Measurements from ENCODE around the gene VIT. TPM values are rescaled to one million over a fixed set of nuclear protein-coding genes. Genes with fewer than 3 reads are reported as not detected.
A peak's percentile ranks its signal among the peaks of the same experiment; 100 is the strongest.
"Not testable (repeated sequence)": the region's sequence is repeated elsewhere in the genome, so short reads cannot be mapped to it uniquely, and the experiment has no call there.

VIT gene
- total RNA-seq, 1 donor = not detected

DNA sequence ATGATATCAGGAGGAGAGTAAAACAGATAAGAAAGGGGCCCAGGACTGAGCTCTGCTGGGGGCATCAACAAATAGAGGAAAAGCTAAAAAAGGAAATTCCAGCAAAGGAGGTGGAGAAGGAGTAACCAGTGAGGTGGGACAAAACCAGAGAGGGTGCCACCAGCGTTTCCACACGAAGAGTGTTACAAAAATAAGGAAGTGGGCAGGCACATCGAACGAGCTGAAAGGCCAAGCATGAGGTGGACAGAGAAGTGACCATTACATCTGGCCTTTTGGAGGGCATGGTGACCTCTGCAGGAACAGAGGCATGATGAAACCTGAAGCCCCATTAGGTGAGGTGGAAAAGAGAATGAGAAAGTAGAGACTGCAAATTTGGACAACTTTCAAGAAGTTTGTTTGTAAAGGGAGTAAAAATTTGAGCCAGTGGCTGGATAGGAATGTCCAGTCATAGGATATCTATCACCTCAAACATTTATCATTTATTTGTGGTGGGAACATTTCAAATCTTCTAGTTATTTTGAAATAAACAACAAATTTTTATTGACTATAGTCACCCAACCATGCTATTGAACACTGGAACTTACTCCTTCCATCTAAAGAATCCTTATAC lies 18.4 kb upstream of the VIT start:
- no peak for DNase-seq (ENCODE audit: low read depth in 2 of 3, low spot score in 2 of 3)

- DNase-seq (ENCODE audit: low read depth in 2 of 3, low spot score in 2 of 3) = no peak
Observed at GRCh38 chr2:36678856-36679255, 17.7 kb upstream of the VIT start.

GRCh38 chr2:36680012-36680411 lies 16.5 kb upstream of the VIT start:
- DNase-seq (ENCODE audit: low read depth in 2 of 3, low spot score in 2 of 3) = peak in 2 of 3 donors; percentile 17 to 66

DNA sequence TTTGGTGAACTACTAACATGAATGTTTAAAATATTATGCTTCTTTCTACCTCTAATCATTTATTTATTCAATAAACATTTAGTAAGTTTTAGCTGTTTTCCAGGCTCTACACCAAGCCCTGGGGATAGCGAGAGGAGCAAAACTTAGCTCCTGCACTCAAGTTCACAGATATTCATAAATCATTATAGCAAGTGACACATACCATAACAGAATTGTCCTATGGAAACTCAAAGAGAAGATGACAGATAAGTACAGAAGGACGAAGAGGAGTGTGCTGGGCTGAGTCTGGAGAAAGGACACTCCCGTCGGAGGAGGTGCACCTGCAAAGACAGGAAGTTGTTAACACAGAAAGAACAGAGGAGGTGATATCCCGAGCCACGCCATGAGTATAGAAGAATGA lies 13.9 kb upstream of the VIT start:
- DNase-seq (ENCODE audit: low read depth in 2 of 3, low spot score in 2 of 3) = no peak

GRCh38 chr2:36683002-36683401 lies 13.5 kb upstream of the VIT start:
- no peak for DNase-seq (ENCODE audit: low read depth in 2 of 3, low spot score in 2 of 3)

GRCh38 chr2:36688291-36688690 lies 8.2 kb upstream of the VIT start:
- not testable (repeated sequence) for DNase-seq (ENCODE audit: low read depth in 2 of 3, low spot score in 2 of 3)

DNA sequence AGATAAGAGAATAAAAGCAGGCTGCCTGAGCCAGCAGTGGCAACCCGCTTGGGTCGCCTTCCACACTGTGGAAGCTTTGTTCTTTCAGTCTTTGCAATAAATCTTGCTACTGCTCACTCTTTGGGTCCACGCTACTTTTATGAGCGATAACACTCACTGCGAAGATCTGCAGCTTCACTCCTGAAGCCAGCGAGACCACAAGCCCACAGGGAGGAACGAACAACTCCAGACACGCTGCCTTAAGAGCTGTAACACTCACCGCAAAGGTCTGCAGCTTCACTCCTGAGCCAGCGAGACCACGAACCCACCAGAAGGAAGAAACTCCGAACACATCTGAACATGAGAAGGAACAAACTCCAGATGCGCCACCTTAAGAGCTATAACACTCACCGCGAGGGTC lies 7.5 kb upstream of the VIT start:
- not testable (repeated sequence) for DNase-seq (ENCODE audit: low read depth in 2 of 3, low spot score in 2 of 3)

DNA sequence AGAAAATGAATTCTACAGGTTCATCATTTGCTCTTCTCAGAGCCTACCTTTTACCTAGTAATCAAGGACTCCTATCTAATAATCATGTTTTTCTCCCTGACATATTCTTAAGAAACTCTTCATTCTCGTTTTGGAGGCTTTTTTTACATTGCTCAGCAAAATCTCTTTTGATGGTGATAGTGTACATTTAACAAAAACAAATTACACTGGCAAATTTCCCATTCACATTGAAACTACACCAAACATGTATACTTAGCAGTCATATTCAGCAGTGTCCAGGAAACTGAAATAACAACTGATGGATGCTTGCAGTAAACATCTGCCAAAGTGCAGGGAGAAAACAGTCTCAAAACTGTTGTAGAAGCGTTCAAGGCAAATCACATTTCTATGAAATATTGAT lies 4.4 kb upstream of the VIT start:
- DNase-seq (ENCODE audit: low read depth in 2 of 3, low spot score in 2 of 3) = no peak

GRCh38 chr2:36693825-36694224 lies 2.7 kb upstream of the VIT start:
- no peak for DNase-seq (ENCODE audit: low read depth in 2 of 3, low spot score in 2 of 3)

DNA sequence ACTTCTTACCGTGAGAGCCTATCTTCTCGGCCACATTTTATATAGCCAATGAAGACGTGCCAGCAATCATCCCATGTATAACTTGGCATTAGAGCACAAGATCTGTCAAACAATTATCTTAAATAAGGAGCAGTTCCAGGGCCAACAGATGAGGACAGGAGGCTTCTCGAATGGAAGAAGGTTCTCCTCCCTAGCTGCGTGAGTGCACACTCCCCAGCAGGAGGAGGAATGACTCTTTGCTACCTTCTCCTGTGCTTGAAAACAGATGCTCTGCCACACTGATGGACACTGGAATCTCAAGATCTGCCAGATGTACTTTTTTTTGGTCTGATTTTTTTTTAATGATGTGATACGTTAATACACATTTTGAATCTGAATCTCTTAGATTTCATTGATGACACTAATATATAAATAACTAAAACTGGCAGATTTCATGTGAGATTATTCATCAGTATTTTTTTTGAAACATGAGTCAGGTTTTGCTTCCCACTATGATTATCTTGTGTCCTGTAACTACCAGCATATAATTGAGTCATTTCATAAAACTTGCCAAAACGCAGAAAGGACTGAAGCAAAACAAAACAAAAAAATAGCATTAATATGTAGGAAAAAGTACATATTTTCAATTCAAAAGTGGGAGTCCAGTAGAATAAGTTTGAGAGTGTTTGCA lies 626 bp upstream of the VIT start:
- DNase-seq (ENCODE audit: low read depth in 2 of 3, low spot score in 2 of 3) = no peak

DNA sequence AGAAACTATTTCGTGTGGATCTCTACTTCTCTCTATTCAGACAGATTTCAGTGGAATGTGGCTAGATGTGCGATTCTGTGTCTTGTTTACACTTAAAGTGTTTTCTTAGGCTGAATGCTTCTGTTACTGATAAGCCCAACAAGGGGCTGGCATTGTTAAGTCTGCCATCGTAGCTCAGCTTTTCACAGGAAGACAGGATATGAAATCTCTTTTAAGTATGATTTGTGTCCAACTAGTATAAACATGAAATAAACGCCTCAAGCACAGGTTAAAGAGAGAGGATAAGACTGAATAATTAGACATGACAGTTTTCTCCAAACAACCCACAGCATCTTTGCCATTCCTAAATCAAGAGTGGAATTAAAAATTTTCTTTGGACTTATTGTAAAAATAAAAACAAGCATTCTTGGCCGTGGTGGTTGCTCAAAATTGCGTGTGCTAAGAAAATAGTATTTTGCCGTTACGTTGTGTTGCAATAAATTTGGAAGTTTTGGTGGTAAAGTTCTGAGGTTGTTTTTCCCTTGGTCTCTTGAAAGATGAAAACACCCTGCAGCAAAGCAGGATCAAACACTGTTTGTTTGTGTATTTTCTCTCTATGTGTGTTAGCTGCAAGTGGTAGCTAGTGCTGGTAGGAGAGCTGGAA lies 1.0 kb downstream of the VIT start:
- no peak for DNase-seq (ENCODE audit: low read depth in 2 of 3, low spot score in 2 of 3)

DNA sequence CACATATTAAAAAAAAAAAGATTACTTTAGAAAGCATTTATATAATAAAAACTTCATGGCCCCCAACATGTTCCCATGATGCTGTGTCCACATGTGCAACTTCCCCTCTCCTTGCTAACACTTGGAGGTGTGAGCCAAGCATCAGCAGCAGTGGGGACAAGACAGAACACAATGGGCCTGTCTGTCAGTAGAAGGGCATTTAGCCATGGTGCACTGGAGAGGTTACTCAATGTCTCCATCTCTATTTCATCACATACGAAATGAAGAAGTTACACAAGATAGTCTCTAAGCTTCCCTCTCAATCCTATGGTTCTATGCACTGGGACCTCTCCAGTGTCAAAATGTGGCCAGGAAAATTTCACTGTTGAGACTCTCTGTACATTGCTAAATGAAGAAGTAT lies 2.5 kb downstream of the VIT start:
- DNase-seq (ENCODE audit: low read depth in 2 of 3, low spot score in 2 of 3) = no peak

DNA sequence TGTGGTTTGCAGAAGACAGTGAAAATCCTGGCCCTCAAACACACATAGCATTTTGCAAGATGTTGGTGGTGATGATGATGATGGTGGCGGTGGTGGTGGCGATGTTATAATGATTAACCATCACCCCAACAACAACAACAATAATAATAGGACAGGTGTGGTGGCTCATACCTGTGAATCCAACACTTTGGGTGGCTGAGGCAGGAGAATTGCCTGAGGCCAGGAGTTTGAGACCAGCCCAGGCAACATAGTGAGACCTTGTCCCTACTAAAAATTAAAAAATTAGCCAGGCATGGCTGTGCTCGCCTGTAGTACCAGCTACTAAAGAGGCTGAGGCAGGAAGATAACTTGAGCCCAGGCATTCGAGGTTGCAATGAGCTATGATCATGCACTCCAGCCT lies 3.8 kb downstream of the VIT start:
- DNase-seq (ENCODE audit: low read depth in 2 of 3, low spot score in 2 of 3) = no peak

DNA sequence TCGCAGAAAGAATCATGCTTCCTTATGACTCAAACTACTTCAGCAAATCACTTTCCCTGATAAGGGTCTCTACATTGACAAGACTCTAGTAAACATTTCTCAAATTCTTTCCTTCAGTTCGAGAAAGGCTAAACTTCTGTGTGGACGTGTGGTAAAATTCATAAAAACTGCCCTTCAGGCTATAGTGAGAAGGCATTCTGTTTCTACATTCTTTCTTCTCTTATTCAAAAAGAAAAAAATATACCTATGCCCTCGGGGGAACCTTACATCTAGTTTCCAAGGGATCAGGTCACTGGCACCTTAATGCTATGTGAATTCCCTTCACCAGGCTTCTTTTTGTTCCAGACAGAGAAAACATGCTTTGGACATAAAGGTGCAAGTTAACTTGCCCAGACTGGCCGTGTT lies 4.9 kb downstream of the VIT start:
- no peak for DNase-seq (ENCODE audit: low read depth in 2 of 3, low spot score in 2 of 3)

DNA sequence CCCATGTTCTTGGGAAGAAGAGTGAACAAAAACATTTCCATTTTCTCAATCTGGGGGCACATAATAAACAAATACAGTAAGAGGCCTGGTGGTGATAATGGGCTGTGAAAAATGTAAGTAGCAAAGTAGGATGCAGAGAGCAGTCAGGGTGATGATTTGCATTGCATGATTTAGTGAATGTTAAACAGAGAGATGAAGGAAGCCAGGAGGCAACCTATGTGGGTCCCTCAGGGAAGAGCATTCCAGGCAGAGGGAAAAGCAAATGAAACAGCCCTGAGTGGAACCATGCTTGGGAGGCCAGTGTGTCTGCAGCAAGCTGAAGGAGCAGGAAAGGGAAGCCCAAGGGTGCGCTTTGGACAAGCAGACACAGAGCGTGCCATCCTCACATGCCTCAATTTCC lies 5.4 kb downstream of the VIT start:
- no peak for DNase-seq (ENCODE audit: low read depth in 2 of 3, low spot score in 2 of 3)

GRCh38 chr2:36702781-36703180 lies 6.3 kb downstream of the VIT start:
- DNase-seq (ENCODE audit: low read depth in 2 of 3, low spot score in 2 of 3) = no peak

DNA sequence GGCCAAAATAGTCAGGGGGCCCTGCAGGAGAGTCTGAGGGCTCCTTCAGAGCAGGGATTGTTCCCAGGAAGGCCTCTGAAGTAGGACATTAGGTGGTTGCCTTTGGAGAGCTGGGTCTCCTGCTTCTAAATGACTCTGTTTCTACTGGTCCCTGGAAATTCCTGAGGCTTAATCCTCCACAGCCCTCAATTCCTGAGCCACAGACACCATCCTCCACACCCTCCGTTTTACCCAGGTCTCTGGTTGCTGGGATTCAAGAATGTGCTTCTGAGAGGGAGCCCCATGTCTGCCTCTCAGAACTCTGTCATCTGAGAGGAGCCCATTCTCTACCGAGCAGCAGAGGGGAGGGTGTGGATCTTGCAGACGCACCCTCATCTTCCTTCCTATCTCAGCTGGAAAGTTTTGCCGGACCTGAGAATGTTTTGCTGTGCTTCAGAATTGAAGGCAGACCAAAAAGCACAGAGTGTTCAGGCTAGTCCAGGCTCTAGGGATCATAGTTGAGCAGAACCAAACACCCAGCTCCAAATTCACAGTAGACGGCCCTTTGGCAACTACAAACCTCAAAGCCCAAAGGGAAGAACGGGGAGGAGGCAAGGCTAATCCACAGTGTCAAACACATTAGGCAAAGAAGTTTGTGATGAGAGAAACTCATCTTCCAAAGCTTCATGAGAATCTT lies 8.1 kb downstream of the VIT start:
- no peak for DNase-seq (ENCODE audit: low read depth in 2 of 3, low spot score in 2 of 3)

DNA sequence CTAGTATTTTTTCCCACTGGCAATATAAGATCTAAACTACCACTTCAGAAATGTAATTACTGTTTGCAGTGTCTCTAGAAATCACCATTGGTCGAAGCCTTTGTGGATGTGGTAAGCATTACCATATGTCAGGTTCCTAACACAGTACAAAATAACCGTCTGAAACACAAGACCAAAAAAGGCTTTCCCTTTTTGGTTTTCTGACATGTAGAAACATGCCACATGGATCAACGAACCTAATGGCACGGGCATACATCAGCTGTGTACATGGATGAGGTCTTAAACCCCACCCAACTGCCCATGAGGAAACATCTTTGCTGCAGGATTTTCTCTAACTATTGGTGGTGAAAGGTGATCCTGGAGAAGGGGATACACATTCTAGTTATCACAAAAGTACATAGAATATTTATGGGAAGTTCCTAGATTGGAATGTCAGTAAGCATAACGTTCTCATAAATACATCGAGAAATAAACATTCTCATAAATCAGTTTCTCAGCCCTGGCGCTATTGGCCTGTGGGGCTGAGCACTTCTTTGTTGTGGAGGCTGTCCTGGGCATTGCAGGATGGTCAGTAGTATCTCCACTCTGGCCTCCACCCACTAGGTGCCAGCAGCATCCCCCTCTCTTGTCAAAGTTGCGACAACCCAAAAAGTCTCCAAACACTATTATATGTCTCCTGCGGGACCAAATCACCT lies 9.0 kb downstream of the VIT start:
- no peak for DNase-seq (ENCODE audit: low read depth in 2 of 3, low spot score in 2 of 3)

- DNase-seq (ENCODE audit: low read depth in 2 of 3, low spot score in 2 of 3) = no peak
Observed at GRCh38 chr2:36706021-36706876, 9.7 kb downstream of the VIT start.

DNA sequence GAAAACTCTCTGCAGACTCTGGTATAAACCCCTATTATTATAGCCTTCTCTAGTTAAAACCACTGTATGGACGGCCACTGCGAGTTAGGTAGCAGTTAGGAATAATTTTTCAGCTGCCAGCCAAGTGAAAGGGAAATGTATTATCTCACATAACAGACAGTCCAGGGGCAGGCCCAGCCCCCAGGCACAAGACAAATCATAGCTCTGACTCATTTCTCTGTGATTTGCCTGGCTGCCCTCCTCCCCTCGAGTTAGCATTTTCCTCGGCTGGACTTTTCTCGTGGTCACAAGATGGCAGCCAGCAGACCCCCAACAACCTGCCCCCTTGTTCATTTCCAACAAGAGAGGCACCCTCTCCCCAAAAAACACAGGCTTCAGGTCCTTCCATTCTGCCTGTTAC lies 10.5 kb downstream of the VIT start:
- no peak for DNase-seq (ENCODE audit: low read depth in 2 of 3, low spot score in 2 of 3)

All from hematopoietic multipotent progenitor cell (in vitro differentiated cells).